ENCODE results near the gene CARMIL3.
"Not testable (repeated sequence)": the region's sequence is repeated elsewhere in the genome, so short reads cannot be mapped to it uniquely, and the experiment has no call there.

DNA sequence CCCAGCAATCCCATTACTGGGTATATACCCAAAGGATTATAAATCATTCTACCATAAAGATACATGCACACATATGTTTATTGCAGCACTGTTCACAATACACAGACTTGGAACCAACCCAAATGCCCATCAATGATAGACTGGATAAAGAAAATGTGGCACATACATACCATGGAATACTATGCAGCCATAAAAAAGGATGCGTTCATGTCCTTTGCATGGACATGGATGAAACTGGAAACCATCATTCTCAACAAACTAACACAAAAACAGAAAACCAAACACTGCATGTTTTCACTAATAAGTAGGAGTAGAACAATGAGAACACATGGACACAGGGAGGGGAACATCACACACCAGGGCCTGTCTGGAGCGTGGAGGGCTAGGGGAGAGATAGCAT is 20.5 kb upstream of the CARMIL3 start:
- TF ChIP-seq, protein P1, sequence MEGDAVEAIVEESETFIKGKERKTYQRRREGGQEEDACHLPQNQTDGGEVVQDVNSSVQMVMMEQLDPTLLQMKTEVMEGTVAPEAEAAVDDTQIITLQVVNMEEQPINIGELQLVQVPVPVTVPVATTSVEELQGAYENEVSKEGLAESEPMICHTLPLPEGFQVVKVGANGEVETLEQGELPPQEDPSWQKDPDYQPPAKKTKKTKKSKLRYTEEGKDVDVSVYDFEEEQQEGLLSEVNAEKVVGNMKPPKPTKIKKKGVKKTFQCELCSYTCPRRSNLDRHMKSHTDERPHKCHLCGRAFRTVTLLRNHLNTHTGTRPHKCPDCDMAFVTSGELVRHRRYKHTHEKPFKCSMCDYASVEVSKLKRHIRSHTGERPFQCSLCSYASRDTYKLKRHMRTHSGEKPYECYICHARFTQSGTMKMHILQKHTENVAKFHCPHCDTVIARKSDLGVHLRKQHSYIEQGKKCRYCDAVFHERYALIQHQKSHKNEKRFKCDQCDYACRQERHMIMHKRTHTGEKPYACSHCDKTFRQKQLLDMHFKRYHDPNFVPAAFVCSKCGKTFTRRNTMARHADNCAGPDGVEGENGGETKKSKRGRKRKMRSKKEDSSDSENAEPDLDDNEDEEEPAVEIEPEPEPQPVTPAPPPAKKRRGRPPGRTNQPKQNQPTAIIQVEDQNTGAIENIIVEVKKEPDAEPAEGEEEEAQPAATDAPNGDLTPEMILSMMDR (IDR thresholded peaks at IDR 0.05): not testable (repeated sequence)
- not testable (repeated sequence) for TF ChIP-seq POLR2A (IDR thresholded peaks at IDR 0.05)

Data from right lobe of liver (tissue), 4 donors.